HG03064 (cell line): ENCODE measurements around the gene BMAL1.
"Not testable (repeated sequence)": the region's sequence is repeated elsewhere in the genome, so short reads cannot be mapped to it uniquely, and the experiment has no call there.

Source experiments
- ATAC-seq: cut with Tn5 transposase; IDR thresholded peaks from one replicate; pipeline ENCODE4 v1.9.1; 2021; ENCODE audit warnings: low read depth; ENCODE audit not compliant: unreplicated experiment

BMAL1 gene

GRCh38 chr11:13436836-13437235 lies 159.2 kb downstream of the BMAL1 start:
- not testable (repeated sequence) for ATAC-seq
